Fibroblast of mammary gland (primary cell): Measurements from ENCODE around the gene THUMPD3.

ENCODE experiments used
- DNase-seq: peaks from one replicate; pipeline ENCODE4 v3.0.0-alpha.2; 2010; ENCODE audit warnings: low read depth
- H3K4me3 ChIP-seq: 2 replicates; pipeline ENCODE4 v1.5.1; 2011; ENCODE audit warnings: low read depth, mild to moderate bottlenecking, low read length, moderate library complexity; ENCODE audit not compliant: control insufficient read depth
- TF ChIP-seq, protein P1 (sequence below): conservative IDR thresholded peaks from 2 replicates; pipeline ENCODE4 v1.5.1; 2011; ENCODE audit warnings: low read depth, low read length, inconsistent platforms; ENCODE audit not compliant: control insufficient read depth, insufficient read depth

THUMPD3 gene

DNA sequence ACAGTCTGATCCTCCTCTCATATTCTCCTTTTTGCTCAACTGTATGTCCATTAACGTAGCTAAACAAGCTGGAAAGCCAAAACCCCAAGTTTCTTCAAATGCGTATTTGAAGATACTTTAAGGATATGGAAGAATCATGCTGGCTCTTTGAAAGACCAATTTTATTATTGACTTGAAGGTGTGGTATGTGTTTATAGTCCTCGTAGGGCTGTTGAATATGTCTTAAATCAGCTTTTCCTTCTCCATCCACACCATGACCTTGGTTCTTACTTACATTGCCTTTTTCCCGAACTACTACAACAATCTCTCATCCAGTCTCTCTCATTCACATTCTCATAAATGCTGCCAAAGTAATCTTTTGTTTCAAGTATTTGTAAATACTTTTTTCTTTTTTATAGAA is 19.7 kb upstream of the THUMPD3 start:
- H3K4me3 ChIP-seq = no peak overlapping the region
- TF ChIP-seq, protein P1, sequence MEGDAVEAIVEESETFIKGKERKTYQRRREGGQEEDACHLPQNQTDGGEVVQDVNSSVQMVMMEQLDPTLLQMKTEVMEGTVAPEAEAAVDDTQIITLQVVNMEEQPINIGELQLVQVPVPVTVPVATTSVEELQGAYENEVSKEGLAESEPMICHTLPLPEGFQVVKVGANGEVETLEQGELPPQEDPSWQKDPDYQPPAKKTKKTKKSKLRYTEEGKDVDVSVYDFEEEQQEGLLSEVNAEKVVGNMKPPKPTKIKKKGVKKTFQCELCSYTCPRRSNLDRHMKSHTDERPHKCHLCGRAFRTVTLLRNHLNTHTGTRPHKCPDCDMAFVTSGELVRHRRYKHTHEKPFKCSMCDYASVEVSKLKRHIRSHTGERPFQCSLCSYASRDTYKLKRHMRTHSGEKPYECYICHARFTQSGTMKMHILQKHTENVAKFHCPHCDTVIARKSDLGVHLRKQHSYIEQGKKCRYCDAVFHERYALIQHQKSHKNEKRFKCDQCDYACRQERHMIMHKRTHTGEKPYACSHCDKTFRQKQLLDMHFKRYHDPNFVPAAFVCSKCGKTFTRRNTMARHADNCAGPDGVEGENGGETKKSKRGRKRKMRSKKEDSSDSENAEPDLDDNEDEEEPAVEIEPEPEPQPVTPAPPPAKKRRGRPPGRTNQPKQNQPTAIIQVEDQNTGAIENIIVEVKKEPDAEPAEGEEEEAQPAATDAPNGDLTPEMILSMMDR = no peak
- no peak for DNase-seq

GRCh38 chr3:9345041-9345440 is 17.8 kb upstream of the THUMPD3 start:
- TF ChIP-seq, protein P1 = no peak
- H3K4me3 ChIP-seq = no peak overlapping the region
- no peak for DNase-seq

GRCh38 chr3:9346141-9346540 is 16.7 kb upstream of the THUMPD3 start:
- no peak for DNase-seq
- H3K4me3 ChIP-seq = no peak overlapping the region
- TF ChIP-seq, protein P1 = no peak

GRCh38 chr3:9347081-9347480 is 15.8 kb upstream of the THUMPD3 start:
- no peak overlapping the region for H3K4me3 ChIP-seq
- TF ChIP-seq, protein P1 = no peak
- DNase-seq = peak; percentile 29

- TF ChIP-seq, protein P1 = no peak
- DNase-seq = peak; percentile 87
- H3K4me3 ChIP-seq = no peak overlapping the region
Measured at GRCh38 chr3:9347887-9348286, 15.0 kb upstream of the THUMPD3 start.

- DNase-seq = peak; percentile 90
- TF ChIP-seq, protein P1 = no peak
- H3K4me3 ChIP-seq = no peak overlapping the region
Measured at GRCh38 chr3:9349321-9350117, 13.3 kb upstream of the THUMPD3 start.

DNA sequence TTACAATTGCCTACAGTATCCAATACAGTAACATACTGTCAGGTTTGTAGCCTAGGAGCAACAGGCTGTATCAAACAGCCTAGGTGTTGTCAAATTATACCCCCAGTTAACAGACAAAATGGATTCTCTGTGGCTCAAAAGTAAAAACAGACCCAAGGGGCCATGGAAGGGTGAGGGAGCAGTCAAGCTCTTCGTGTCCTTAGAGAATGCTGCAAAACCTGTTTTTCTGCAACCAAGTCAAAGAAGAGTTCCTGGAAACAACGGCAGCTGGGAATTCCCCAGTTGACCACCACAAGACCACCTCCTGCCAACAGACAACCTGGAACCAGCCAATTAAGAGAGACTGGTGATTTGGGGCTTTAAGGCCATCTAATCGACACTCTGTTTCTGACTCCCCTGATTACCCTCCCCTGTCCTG is 11.1 kb upstream of the THUMPD3 start:
- TF ChIP-seq, protein P1 = no peak
- no peak overlapping the region for H3K4me3 ChIP-seq
- no peak for DNase-seq
